ENCODE data around the gene TOM1L2.

TOM1L2 gene

DNA sequence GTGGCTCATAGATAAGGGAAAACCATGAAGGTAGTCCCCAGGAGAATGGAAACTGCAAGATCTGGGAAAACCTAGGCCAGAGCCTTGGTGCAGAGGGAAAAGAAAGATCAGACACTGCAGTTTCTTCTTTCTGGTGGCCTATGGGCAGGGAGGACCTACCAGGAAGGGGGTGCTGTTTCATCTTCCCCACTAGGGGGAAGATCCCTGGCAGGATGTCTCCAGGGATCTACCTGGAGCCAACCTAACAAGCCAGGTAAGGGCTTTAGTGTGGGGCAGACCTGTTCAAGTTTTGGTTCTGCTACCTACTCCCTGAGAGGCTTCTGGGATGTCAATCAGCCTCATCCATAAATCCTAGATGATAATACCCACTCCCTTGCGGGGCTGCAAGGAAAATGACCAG lies 21.4 kb downstream of the TOM1L2 start:
- TF ChIP-seq, protein P1, sequence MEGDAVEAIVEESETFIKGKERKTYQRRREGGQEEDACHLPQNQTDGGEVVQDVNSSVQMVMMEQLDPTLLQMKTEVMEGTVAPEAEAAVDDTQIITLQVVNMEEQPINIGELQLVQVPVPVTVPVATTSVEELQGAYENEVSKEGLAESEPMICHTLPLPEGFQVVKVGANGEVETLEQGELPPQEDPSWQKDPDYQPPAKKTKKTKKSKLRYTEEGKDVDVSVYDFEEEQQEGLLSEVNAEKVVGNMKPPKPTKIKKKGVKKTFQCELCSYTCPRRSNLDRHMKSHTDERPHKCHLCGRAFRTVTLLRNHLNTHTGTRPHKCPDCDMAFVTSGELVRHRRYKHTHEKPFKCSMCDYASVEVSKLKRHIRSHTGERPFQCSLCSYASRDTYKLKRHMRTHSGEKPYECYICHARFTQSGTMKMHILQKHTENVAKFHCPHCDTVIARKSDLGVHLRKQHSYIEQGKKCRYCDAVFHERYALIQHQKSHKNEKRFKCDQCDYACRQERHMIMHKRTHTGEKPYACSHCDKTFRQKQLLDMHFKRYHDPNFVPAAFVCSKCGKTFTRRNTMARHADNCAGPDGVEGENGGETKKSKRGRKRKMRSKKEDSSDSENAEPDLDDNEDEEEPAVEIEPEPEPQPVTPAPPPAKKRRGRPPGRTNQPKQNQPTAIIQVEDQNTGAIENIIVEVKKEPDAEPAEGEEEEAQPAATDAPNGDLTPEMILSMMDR (IDR thresholded peaks at IDR 0.05; ENCODE audit: extremely low read depth, insufficient read depth, missing control alignments), result no peak
- no peak for DNase-seq (ENCODE audit: low spot score)
- in situ Hi-C loops (cut with MboI; ENCODE audit: low pct_unique_long_range_greater_than_20kb, low sequenced_read_pairs, unreplicated experiment), result no loop called here

DNA sequence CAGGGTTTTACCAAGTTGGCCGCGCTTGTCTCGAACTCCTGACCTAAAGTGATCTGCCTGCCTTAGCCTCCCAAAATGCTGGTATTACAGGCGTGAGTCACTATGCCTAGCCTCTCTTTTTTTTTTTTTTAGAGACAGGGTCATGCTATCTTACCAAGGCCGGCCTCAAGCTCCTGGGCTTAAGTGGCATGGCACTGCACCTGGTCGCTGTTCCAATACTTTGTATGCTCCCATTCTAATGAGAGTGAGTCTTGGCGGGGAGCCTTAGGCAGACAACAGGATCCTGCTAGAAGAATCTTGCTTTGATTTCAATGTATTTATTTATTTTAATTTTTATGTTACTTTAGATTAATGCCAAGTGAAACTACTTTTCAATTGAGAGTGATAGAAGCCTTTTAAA lies 21.9 kb downstream of the TOM1L2 start:
- in situ Hi-C loops (cut with MboI; ENCODE audit: low pct_unique_long_range_greater_than_20kb, low sequenced_read_pairs, unreplicated experiment), result no loop called here
- TF ChIP-seq, protein P1 (IDR thresholded peaks at IDR 0.05; ENCODE audit: extremely low read depth, insufficient read depth, missing control alignments), result no peak

DNA sequence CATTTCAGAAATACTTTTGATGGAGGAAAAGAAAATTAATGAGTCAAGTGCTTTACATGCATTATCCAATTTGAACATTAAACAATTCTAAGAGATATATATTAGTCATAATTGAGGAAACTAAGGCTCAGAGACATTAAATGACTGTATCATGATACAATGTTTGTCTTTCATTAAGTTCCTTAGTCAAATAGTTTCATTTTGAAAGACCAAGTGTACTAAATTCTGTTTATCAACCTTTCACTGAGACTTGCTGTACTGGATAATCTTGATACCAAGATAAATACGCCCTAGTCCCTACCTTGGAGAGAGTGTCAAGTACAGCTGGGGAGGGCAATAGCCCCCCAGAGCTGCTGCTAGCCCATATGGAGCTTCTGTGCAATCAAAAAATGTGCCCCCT lies 24.2 kb downstream of the TOM1L2 start:
- in situ Hi-C loops (cut with MboI; ENCODE audit: low pct_unique_long_range_greater_than_20kb, low sequenced_read_pairs, unreplicated experiment), result no loop called here
- TF ChIP-seq, protein P1 (IDR thresholded peaks at IDR 0.05; ENCODE audit: extremely low read depth, insufficient read depth, missing control alignments), result no peak
- no peak for DNase-seq (ENCODE audit: low spot score)

More for the DNA sequence above, 21.9 kb downstream of the TOM1L2 start:
- DNase-seq (ENCODE audit: low spot score), result no peak

DNA sequence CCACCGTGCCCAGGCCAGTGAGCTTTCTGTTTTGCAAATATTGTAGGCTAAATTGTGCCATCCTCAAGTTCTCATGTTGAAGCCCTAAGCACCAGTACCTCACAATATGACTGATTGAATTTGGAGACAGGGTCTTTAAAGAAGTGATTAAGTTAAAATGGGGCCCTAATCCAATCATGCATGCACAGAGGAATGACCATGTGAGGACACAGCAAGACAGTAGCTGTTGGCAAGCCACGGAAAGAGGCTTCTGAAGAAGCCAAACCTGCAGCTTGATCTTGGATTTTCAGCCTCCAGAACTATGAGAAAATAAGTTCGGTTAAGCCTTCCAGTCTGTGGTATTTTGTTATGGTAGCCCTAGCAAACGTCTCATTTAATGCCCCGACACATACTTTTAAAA lies 24.9 kb downstream of the TOM1L2 start:
- no peak for DNase-seq (ENCODE audit: low spot score)
- in situ Hi-C loops (cut with MboI; ENCODE audit: low pct_unique_long_range_greater_than_20kb, low sequenced_read_pairs, unreplicated experiment), result no loop called here
- TF ChIP-seq, protein P1 (IDR thresholded peaks at IDR 0.05; ENCODE audit: extremely low read depth, insufficient read depth, missing control alignments), result no peak

DNA sequence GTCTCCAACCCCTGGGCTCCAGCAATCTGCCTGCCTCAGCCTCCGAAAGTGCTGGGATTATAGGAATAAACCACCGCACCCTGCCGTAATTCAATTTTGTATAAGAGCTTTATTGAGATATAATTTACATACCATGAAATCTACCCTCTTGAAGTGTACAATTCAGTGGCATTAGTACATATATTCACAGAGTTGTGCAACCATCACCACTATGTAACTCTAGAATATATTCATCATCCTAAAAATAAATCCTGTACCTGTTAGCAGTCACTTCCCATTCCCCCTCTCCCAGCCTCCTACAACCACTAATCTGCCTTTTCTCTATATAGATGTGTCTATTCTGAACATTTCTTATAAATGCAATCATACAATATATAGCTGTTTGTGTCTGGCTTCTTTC lies 26.1 kb downstream of the TOM1L2 start:
- no peak for DNase-seq (ENCODE audit: low spot score)
- in situ Hi-C loops (cut with MboI; ENCODE audit: low pct_unique_long_range_greater_than_20kb, low sequenced_read_pairs, unreplicated experiment), result no loop called here
- TF ChIP-seq, protein P1 (IDR thresholded peaks at IDR 0.05; ENCODE audit: extremely low read depth, insufficient read depth, missing control alignments), result no peak

DNA sequence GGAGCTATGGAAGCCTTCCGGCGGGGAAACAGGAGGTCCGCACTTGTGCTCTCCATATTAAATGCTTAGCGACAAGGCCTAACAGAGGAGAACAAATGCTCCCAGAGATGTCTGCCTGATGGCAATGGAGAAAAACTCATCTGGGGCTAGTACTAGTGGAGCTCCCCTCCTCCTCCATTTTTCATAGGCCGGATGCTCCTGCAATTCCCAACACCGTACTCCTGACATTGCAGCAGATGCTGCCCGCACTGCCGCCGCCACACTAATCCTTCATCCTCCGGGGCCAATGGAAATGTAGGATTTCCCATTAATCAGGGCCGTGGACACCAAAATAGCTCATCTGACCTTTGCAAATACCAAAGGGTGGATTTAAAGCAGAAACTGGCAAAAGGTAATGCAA lies 27.5 kb downstream of the TOM1L2 start:
- TF ChIP-seq, protein P1 (IDR thresholded peaks at IDR 0.05; ENCODE audit: extremely low read depth, insufficient read depth, missing control alignments), result no peak
- DNase-seq (ENCODE audit: low spot score), result no peak
- in situ Hi-C loops (cut with MboI; ENCODE audit: low pct_unique_long_range_greater_than_20kb, low sequenced_read_pairs, unreplicated experiment), result no loop called here

DNA sequence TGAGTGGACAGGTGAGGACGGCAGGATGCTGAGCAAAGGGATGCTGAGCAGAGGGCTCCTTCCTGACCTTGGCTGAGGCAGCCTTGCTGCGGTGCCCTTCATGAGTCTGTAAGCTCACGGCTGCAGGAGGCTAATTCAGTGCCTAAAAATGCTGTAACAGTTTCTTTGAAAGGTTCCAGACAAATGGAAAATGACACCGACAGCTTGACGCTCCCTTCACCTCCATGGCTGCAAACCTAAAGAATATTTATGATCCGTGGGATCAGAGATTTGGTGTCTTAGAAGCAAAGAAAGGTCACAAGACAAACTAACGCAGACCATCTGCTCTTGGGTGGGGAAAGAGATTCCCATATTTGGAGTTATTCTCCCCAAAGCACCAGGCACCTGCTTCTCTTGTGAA lies 28.0 kb downstream of the TOM1L2 start:
- in situ Hi-C loops (cut with MboI; ENCODE audit: low pct_unique_long_range_greater_than_20kb, low sequenced_read_pairs, unreplicated experiment), result no loop called here
- no peak for DNase-seq (ENCODE audit: low spot score)
- TF ChIP-seq, protein P1 (IDR thresholded peaks at IDR 0.05; ENCODE audit: extremely low read depth, insufficient read depth, missing control alignments), result no peak
